Suppressor macrophage treated with lipopolysaccharide for 4 hours (primary cell): ENCODE measurements around the gene PAQR7.

Experiments
- DNase-seq: peaks from one replicate; pipeline ENCODE4 v3.0.0-alpha.2; 2020

Gene PAQR7

DNA sequence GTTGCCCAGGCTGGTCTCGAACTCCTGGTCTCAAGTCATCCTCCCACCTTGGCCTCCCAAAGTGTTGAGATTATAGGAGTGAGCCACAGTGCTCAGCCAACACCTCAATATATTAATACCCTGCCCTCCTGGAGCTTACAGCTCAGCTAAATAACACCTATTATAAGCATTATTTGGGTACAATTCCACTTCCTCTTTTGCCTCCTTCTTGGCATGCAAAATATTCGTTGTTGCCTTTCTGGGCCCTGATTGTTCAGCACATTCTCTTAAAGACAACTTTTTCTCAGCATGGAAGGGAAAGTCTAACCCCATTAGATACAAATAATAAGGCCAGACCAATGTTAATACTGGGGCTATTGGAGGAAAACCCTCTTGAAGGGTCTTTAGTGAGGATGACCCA is 2.8 kb downstream of the PAQR7 start:
- DNase-seq = no peak

GRCh38 chr1:25871704-25872494 is 3.6 kb downstream of the PAQR7 start:
- DNase-seq = no peak

GRCh38 chr1:25871086-25871703 is 4.3 kb downstream of the PAQR7 start:
- DNase-seq = no peak

DNA sequence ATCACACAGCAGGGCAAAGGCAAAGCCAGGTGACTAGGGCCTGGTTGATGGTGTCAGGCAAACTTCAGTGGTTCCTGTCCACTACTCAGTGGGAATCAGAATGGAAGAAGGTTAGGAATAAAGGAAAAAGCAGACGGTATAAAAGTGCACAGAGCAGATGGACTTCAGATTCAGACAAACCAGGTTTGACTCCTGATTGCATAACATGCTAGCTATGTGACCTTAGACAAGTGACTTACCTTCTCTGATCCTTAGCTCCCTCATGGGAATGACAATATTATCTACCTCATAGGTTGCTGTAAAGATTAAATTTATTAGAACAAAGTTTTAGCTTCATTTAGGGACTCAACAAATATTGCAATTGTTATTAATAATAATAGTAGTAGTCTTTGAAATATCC is 4.9 kb downstream of the PAQR7 start:
- no peak for DNase-seq

- no peak for DNase-seq
Observed at GRCh38 chr1:25869909-25870606, 5.5 kb downstream of the PAQR7 start.

- DNase-seq = no peak
Observed at GRCh38 chr1:25867210-25867991, 8.1 kb downstream of the PAQR7 start.

DNA sequence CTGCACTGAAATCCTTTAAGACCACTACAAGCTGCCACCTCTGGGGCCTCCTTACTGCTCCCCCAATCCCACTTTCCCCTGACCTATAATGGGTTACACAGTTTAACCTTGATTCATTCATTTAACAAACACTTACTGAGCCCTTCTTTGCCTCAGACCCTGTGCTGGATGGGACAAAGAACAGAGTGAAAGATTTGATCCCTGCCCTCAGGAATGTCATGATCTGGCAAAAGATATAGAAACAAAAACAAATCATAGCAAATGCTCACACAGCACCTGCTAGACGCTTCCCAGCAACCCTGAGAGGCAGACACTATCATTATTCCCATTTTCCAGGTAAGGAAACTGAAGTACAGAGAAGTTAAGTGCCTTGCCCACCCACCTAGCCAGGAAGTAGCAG is 9.2 kb downstream of the PAQR7 start:
- DNase-seq = no peak

- DNase-seq = no peak
Observed at GRCh38 chr1:25864434-25864833, 11.1 kb downstream of the PAQR7 start.

GRCh38 chr1:25863486-25864262 is 11.8 kb downstream of the PAQR7 start:
- no peak for DNase-seq

DNA sequence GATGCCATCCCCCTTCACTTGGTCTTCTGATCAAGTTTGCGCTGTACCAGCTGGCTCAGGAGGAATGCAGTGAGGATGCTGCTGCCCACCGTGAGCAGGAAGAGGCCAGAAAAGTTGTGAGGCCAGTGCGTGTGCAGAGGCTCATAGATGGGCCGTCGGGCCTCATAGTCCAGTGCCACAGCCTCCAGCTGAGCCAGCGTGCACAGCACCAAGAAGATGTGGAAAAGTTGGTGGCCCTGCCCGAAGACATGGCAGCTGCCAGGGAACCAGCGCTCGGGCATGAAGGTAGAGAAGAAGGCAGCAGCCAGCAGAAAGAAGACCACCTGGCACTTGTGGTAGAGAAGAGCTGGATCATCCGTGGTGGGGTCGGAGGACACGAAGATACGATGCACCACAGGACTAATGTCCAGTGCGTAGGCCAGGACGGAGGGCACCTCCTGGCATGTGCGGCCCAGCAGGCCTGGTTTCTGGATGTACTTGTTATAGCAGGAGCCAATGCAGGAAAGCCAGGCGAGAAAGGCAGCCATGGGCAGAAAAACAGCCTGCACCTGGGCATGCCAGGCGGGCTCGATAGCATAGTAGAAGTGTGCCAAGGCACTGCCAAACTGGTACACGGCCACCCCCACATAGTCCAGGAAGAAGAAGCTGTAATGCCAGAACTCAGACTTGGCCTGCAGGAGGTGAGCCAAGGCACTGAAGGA is 12.6 kb downstream of the PAQR7 start:
- no peak for DNase-seq

- DNase-seq = no peak
Observed at GRCh38 chr1:25861316-25862286, 13.9 kb downstream of the PAQR7 start.

- peak; percentile 98 for DNase-seq
Observed at GRCh38 chr1:25858906-25859789, 16.4 kb downstream of the PAQR7 start, which contains the start of gene AUNIP. AUNIP (minus strand) TSS chr1:25859457; CDS start chr1:25859357, 100 bp downstream.

DNA sequence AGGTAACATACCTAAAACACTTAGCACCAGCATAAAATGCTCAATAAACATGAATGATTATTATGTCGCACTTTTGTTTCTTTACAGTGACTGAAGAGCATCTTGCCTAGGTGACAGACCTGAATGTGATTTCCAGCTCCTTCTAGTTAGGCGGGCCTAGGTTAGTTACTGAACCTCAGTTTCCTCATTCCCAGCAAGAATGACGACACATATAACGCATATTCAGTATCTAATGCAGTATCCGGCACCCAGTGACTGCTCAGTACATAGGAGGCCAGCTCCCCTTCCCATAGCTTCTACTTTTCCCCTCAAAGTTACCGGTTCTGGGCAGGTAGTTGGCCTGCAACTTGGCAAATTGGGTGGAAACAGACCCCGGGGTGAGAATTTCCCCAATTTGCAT is 17.0 kb downstream of the PAQR7 start:
- no peak for DNase-seq

DNA sequence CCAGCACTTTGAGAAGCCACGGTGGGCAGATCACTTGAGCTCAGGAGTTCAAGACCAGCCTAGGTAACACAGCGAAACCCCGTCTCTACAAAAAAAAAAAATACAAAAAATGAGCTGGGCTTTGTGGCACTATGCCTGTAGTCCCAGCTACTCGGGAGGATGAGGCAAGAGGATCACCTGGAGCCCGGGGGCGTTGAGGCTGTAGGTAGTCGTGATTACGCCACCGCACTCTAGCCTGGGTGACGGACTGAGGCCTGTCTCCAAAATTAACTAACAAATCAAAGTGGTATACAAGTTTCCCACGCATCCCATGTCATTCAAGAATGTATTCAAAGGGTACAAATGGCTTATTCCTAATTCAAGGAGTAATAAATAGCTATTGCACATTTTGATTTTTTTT is 18.7 kb downstream of the PAQR7 start:
- no peak for DNase-seq

DNA sequence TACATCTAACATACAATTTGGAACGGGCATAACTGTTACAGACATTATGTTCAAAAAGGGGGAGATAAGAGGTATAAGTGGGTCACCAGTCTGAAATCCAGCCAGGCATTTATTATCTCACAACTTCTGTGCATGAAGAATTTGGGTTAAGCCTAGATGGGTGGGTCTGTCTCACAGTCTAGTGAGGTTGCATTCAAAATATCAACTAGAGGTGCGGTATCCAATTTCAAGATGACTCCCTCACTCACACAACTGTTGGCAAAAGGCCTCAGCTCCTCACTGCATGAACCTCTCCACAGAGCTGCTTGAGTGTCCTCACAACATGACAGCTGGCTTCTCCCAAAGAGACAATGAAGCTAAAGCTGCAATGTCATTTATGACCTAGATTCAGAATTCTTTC is 21.0 kb downstream of the PAQR7 start:
- DNase-seq = no peak

- no peak for DNase-seq
Observed at GRCh38 chr1:25848531-25848930, 27.0 kb downstream of the PAQR7 start.

- no peak for DNase-seq
Observed at GRCh38 chr1:25847929-25848328, 27.6 kb downstream of the PAQR7 start.

DNA sequence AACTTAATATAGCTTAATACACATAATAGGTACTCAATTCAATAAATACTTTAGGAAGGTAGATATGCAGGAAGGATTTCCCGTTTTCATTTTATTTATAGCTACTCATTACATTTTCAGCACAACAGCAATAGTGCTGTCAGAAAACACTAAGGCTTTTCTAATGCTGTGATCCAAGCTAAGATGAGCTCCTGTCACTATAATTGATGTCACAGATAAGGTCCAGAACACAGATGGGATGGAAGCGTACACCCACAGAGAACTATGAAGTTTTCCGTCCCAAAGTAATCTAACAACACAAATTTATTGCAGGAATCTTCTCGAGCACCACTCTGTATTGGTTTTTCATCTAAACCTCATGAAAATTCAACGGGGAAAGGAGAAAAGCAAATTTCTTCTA is 29.8 kb downstream of the PAQR7 start:
- DNase-seq = no peak
